Measurements from ENCODE around the gene CUL3.

GRCh38 chr2:224572338-224572737 is 12.8 kb downstream of the CUL3 start:
- no peak for TF ChIP-seq KAT7 (CRISPR knock-in tag; IDR thresholded peaks at IDR 0.05; ENCODE audit: borderline replicate concordance)
- no peak for TF ChIP-seq CTCF (IDR thresholded peaks at IDR 0.05)
- TF ChIP-seq ZNF138 (CRISPR knock-in tag; conservative IDR thresholded peaks at IDR 0.05) = no peak
- TF ChIP-seq E2F1 (CRISPR knock-in tag; IDR thresholded peaks at IDR 0.05) = no peak
- no peak for TF ChIP-seq CBFB (CRISPR knock-in tag; IDR thresholded peaks at IDR 0.05; ENCODE audit: low read depth)
- TF ChIP-seq ATF3 (CRISPR knock-in tag; conservative IDR thresholded peaks at IDR 0.05) = no peak
- TF ChIP-seq USF1 (CRISPR knock-in tag; IDR thresholded peaks at IDR 0.05) = no peak
- TF ChIP-seq ESRRA (CRISPR knock-in tag; IDR thresholded peaks at IDR 0.05; ENCODE audit: borderline replicate concordance) = no peak
- no peak for TF ChIP-seq PRRX2 (CRISPR knock-in tag; IDR thresholded peaks at IDR 0.05)
- no peak for TF ChIP-seq NR1H2 (CRISPR knock-in tag; IDR thresholded peaks at IDR 0.05)
- no peak for TF ChIP-seq ETV6 (CRISPR knock-in tag; IDR thresholded peaks at IDR 0.05)
- TF ChIP-seq JUN (CRISPR knock-in tag; IDR thresholded peaks at IDR 0.05) = no peak

Measured in WTC11 (cell line).